GM20000 (cell line): ENCODE results near the gene GOT1.

Experiments
- DNase-seq: peaks from one replicate; pipeline ENCODE4 v3.0.0; 2012; ENCODE audit warnings: low spot score
- CTCF ChIP-seq: IDR thresholded peaks from 2 replicates; pipeline ENCODE4 v1.5.1; 2012; ENCODE audit warnings: mild to moderate bottlenecking, control low read depth; ENCODE audit errors: extremely low read depth, missing control alignments

The GOT1 gene

GRCh38 chr10:99387541-99387940 is 42.9 kb downstream of the GOT1 start:
- TF ChIP-seq CTCF = no peak
- DNase-seq = no peak

GRCh38 chr10:99387071-99387470 is 43.4 kb downstream of the GOT1 start:
- TF ChIP-seq CTCF = no peak
- DNase-seq = no peak

GRCh38 chr10:99382176-99382575 is 48.2 kb downstream of the GOT1 start:
- DNase-seq = no peak
- no peak for TF ChIP-seq CTCF

GRCh38 chr10:99375426-99375825 is 55.0 kb downstream of the GOT1 start:
- no peak for DNase-seq
- TF ChIP-seq CTCF = no peak

GRCh38 chr10:99374972-99375371 is 55.5 kb downstream of the GOT1 start:
- TF ChIP-seq CTCF = no peak
- no peak for DNase-seq

GRCh38 chr10:99374526-99374925 is 55.9 kb downstream of the GOT1 start:
- no peak for DNase-seq
- no peak for TF ChIP-seq CTCF

GRCh38 chr10:99372546-99373271 is 57.7 kb downstream of the GOT1 start:
- TF ChIP-seq CTCF = no peak
- DNase-seq = no peak
